Peyer's patch (tissue), 4 donors: ENCODE data around the gene MGAT5B. TPM values are rescaled to one million over a fixed set of nuclear protein-coding genes. Genes with fewer than 3 reads are reported as not detected.

Experiments
- DNase-seq, 3 donors: peaks; one replicate each; pipeline ENCODE4 v3.0.0-alpha.2; 2017 to 2019
- H3K27ac ChIP-seq, 4 donors: fragments of 200-600 bp; sonication (generic); one replicate each; pipeline ENCODE4 v1.5.1; 2016 to 2019
- H3K27me3 ChIP-seq, 2 donors: fragments of 200-600 bp; sonication (generic); one replicate each; pipeline ENCODE4 v1.5.1; 2019
- H3K36me3 ChIP-seq, 3 donors: fragments of 200-600 bp; sonication (generic); one replicate each; pipeline ENCODE4 v1.5.1; 2016 to 2019
- H3K4me1 ChIP-seq, 4 donors: fragments of 200-600 bp; sonication (generic); one replicate each; pipeline ENCODE4 v1.5.1; 2016 to 2019
- H3K4me3 ChIP-seq, 4 donors: fragments of 200-600 bp; sonication (generic); 1 replicate in 3 of 4; 2 replicates in 1 of 4; pipeline ENCODE4 v1.5.1; 2016 to 2019; ENCODE audit warnings: mild to moderate bottlenecking in 1 of 4
- H3K9me3 ChIP-seq, 4 donors: fragments of 200-600 bp; sonication (generic); one replicate each; pipeline ENCODE4 v1.5.1; 2016 to 2019; ENCODE audit warnings: mild to moderate bottlenecking in 1 of 4
- POLR2A ChIP-seq, 2 donors: fragments of 450-650 bp; IDR thresholded peaks; one replicate each; pipeline ENCODE4 v1.5.1; 2017; ENCODE audit warnings: antibody characterized with exemption in 2 of 2, mild to moderate bottlenecking in 2 of 2, moderate library complexity in 2 of 2
- total RNA-seq, 4 donors: library from RNA; depleted of rRNA; stranded (reverse); fragments of >200 nt; gene quantifications; one replicate each; pipeline ENCODE4 v1.1.0, GENCODE V29; 2016
- TF ChIP-seq, protein P1 (sequence below), 6 experiments: fragments of 450-650 bp in 4 of 6; fragments of 200-600 bp in 2 of 6; sonication (generic) in 1 of 6; IDR thresholded peaks; one replicate each; pipeline ENCODE4 v1.5.1; 2017 to 2019; ENCODE audit warnings: antibody characterized with exemption in 6 of 6, mild to moderate bottlenecking in 3 of 6, moderate library complexity in 1 of 6

Gene MGAT5B
- total RNA-seq, 4 donors from 2014 or later, result 0.27 to 6.6 (median 0.47) TPM; not detected in 1

DNA sequence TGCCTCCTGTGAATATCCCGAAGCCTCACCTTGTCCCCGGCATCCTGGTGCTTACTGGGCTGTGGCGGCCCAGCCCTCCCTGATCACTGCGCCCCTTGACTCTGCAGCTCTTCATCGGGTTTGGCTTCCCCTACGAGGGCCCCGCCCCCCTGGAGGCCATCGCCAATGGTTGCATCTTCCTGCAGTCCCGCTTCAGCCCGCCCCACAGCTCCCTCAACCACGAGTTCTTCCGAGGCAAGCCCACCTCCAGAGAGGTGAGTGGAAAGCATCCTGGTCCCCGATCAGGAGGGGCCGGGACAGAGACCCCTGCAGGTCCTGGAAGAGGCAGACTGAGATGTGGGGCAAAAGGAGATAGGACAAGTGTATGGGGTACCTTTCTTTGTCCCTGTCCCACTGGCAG lies 72.1 kb downstream of the MGAT5B start:
- H3K27me3 ChIP-seq, result no peaks in the 10 kb centered on the region
- no peak for DNase-seq
- no peak overlapping the region for H3K4me3 ChIP-seq
- H3K27ac ChIP-seq, result no peak overlapping the region
- H3K36me3 ChIP-seq, result no peaks in the 10 kb centered on the region
- TF ChIP-seq POLR2A (IDR thresholded peaks at IDR 0.05), result no peak
- TF ChIP-seq, protein P1, sequence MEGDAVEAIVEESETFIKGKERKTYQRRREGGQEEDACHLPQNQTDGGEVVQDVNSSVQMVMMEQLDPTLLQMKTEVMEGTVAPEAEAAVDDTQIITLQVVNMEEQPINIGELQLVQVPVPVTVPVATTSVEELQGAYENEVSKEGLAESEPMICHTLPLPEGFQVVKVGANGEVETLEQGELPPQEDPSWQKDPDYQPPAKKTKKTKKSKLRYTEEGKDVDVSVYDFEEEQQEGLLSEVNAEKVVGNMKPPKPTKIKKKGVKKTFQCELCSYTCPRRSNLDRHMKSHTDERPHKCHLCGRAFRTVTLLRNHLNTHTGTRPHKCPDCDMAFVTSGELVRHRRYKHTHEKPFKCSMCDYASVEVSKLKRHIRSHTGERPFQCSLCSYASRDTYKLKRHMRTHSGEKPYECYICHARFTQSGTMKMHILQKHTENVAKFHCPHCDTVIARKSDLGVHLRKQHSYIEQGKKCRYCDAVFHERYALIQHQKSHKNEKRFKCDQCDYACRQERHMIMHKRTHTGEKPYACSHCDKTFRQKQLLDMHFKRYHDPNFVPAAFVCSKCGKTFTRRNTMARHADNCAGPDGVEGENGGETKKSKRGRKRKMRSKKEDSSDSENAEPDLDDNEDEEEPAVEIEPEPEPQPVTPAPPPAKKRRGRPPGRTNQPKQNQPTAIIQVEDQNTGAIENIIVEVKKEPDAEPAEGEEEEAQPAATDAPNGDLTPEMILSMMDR (IDR thresholded peaks at IDR 0.05), result no peak
- no peaks in the 10 kb centered on the region for H3K4me1 ChIP-seq
- H3K9me3 ChIP-seq, result no peaks in the 10 kb centered on the region

DNA sequence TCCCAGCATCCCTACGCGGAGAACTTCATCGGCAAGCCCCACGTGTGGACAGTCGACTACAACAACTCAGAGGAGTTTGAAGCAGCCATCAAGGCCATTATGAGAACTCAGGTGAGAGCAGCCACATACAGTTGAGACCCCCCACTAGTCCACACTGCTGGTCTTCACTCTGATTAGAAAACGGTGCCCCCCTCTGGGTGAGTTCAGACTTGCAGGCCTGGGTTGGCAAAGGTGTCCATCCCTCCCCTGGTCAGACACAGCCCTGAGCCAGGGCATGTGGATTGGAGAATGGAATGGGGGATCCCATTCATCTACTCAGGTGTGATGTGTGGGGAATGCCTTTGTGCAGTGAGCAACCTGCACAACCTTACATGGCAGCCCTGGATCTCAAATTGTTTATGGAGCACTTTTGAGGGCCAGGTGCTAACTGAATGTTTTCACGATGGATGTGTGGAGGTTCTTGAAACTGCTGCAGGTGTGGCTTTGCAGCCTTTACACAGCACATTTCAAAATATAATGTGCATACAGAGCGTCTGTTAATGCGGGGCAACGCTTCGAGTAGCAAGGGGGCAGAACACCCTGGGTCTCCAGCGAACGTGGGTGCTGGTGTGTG lies 72.6 kb downstream of the MGAT5B start:
- no peaks in the 10 kb centered on the region for H3K36me3 ChIP-seq
- TF ChIP-seq, protein P1 (IDR thresholded peaks at IDR 0.05), result no peak
- TF ChIP-seq POLR2A (IDR thresholded peaks at IDR 0.05), result no peak
- no peak overlapping the region for H3K27ac ChIP-seq
- H3K9me3 ChIP-seq, result no peaks in the 10 kb centered on the region
- no peaks in the 10 kb centered on the region for H3K4me1 ChIP-seq
- no peaks in the 10 kb centered on the region for H3K27me3 ChIP-seq
- H3K4me3 ChIP-seq, result no peak overlapping the region
- no peak for DNase-seq

DNA sequence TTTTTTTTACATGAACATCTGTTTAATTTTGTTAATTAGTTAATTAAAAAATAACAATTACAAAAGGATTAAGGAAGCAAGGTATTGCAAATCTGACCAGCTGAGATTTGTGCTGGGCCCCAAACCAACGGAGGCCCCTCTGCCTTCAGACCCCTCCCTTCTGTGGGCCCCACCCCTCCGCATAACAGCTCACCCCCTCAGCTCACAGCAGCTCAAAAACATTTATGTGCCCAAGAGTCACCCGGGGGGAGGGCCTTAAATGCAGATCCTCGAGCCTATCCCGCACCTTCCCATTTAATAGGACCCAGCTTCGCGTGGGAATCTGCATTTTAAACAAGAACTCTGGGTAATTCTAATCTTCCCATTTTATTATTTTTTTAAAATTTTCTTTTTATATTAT lies 75.0 kb downstream of the MGAT5B start:
- no peaks in the 10 kb centered on the region for H3K9me3 ChIP-seq
- H3K4me1 ChIP-seq, result no peaks in the 10 kb centered on the region
- H3K27me3 ChIP-seq, result no peaks in the 10 kb centered on the region
- H3K27ac ChIP-seq, result no peak overlapping the region
- no peak overlapping the region for H3K4me3 ChIP-seq
- no peak for TF ChIP-seq POLR2A (IDR thresholded peaks at IDR 0.05)
- no peak for DNase-seq
- H3K36me3 ChIP-seq, result no peaks in the 10 kb centered on the region

DNA sequence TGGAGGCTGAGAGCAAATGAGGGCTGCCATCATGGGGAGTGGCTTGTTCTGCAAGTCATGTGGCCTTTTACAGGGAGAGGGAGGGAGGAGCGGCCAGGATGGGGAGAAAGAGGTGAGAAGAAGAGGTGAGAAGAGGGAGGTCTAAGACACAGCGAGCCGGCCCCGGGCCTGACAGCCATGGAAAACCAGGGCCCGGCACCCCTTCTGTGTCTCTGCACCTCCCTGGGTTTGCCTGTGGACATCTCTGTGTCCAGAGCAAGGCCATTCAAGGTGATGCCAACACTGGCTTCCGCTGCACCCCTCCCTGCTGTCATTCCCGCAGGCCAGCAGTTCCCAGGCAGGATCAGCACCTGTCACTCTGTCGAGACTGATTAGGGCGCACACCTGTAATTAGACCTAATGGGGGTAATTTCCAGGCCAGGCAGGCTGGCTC lies 75.6 kb downstream of the MGAT5B start:
- no peak for DNase-seq
- Histone ChIP-seq H3K4me1 (no peaks in the 10 kb centered on the region), H3K36me3 (no peaks in the 10 kb centered on the region), H3K9me3 (no peaks in the 10 kb centered on the region), H3K4me3 (no peak overlapping the region), H3K27me3 (no peaks in the 10 kb centered on the region), H3K27ac (no peak overlapping the region)
- no peak for TF ChIP-seq POLR2A (IDR thresholded peaks at IDR 0.05)
- TF ChIP-seq, protein P1 (IDR thresholded peaks at IDR 0.05), result no peak

DNA sequence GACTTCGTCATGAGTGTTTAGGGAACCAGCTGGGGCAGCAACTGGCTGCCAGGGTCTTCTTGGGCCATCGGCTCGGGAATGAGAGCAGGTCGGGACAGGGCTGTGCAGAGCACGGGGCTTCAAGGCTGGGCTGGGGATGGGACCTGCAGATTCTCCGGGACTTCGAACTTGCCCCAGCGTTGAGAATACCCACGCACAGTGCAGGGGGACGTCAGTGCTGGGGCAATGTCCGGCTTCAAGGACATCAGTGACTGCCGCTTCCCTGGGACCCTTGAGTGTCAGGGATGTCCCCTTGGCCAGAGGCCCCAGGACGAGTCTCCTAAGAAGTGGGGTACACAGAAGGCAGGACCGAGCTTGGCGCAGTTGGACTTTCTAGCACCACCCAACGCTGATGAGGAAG lies 76.3 kb downstream of the MGAT5B start:
- Histone ChIP-seq H3K4me1 (no peaks in the 10 kb centered on the region), H3K27me3 (no peaks in the 10 kb centered on the region), H3K9me3 (no peaks in the 10 kb centered on the region), H3K4me3 (no peak overlapping the region), H3K36me3 (no peaks in the 10 kb centered on the region), H3K27ac (no peak overlapping the region)
- TF ChIP-seq POLR2A (IDR thresholded peaks at IDR 0.05), result no peak
- TF ChIP-seq, protein P1 (IDR thresholded peaks at IDR 0.05), result no peak
- DNase-seq, result no peak

DNA sequence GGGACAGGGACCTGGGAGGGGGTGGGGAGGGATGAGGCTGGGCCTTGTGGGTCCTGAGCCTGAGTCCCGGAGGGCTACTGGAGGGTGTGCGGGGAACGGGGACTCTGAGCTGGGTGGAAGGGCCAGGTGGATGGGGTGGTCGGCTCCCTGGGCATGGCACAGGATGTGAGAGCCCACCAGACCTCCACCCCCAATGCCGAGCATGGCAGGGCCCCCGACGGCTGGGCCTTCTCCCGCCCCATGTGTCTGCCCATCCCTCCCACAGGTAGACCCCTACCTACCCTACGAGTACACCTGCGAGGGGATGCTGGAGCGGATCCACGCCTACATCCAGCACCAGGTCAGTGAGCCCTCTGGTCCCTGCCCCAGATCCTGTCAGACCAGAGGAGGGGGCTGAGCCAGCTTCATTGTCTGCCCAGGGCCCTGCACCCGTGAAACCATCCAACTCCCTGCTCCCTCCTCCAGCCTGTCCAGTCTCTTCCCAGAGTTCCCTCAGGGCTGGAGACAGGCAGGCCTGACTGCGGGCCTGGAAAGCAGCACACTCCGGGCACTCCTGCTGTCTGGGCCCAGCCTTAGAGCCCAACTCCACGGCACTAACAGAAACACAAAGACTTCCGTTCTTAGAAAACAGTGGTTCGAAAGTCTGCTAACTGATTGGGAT lies 78.0 kb downstream of the MGAT5B start:
- H3K9me3 ChIP-seq, result no peaks in the 10 kb centered on the region
- no peak for TF ChIP-seq POLR2A (IDR thresholded peaks at IDR 0.05)
- TF ChIP-seq, protein P1 (IDR thresholded peaks at IDR 0.05), result no peak
- H3K27me3 ChIP-seq, result no peaks in the 10 kb centered on the region
- no peak for DNase-seq
- H3K4me3 ChIP-seq, result no peak overlapping the region
- H3K4me1 ChIP-seq, result no peaks in the 10 kb centered on the region
- H3K36me3 ChIP-seq, result no peaks in the 10 kb centered on the region
- no peak overlapping the region for H3K27ac ChIP-seq
